AG09319 (cell line): ENCODE measurements around the gene EMID1.

ENCODE experiments used
- DNase-seq: peaks from one replicate; pipeline ENCODE4 v3.0.0-alpha.2; 2010; ENCODE audit warnings: low read depth; ENCODE audit errors: extremely low read depth
- TF ChIP-seq, protein P1 (sequence below): IDR thresholded peaks from 2 replicates; pipeline ENCODE4 v1.5.1; 2011; ENCODE audit warnings: low read depth, mild to moderate bottlenecking, inconsistent platforms, low read length, moderate library complexity

The EMID1 gene

DNA sequence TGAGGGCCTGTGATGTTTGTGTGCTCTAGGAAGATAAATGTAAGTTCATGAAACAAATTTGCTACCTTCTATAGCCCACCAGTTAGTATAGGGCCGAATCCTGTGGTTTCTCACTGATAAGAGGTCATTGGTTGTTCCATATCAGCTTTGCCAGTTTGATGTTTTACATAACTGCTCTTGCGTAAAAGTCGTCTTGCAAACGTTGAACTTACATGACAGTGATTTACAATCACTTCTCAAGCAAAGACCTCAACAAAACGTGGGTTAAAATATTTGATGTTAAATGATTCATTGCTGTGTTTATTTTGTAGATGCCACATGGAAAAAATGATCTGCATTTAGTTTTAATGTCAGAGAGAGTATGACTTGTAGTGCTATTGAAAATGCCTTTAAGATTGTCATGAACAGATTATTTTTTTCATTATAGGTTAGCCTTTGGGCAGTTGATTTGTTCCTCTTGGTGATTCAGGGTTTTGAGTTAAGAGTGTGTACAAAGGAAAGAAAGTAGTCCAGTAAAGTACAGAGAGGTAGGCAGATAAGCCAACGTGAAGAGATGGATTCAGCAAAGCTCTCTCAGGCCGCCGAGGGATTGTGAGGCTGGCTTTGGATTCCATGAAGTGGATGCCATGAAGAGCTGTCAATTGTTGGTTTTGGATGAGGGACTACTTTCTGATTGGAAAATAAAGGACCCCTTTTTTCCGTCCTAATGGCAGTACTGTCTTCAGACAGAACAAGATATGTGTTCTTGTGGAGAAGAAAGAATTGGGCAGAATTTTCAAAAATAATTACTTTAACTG, 65.0 kb downstream of the EMID1 start:
- DNase-seq = no peak
- TF ChIP-seq, protein P1, sequence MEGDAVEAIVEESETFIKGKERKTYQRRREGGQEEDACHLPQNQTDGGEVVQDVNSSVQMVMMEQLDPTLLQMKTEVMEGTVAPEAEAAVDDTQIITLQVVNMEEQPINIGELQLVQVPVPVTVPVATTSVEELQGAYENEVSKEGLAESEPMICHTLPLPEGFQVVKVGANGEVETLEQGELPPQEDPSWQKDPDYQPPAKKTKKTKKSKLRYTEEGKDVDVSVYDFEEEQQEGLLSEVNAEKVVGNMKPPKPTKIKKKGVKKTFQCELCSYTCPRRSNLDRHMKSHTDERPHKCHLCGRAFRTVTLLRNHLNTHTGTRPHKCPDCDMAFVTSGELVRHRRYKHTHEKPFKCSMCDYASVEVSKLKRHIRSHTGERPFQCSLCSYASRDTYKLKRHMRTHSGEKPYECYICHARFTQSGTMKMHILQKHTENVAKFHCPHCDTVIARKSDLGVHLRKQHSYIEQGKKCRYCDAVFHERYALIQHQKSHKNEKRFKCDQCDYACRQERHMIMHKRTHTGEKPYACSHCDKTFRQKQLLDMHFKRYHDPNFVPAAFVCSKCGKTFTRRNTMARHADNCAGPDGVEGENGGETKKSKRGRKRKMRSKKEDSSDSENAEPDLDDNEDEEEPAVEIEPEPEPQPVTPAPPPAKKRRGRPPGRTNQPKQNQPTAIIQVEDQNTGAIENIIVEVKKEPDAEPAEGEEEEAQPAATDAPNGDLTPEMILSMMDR = no peak

DNA sequence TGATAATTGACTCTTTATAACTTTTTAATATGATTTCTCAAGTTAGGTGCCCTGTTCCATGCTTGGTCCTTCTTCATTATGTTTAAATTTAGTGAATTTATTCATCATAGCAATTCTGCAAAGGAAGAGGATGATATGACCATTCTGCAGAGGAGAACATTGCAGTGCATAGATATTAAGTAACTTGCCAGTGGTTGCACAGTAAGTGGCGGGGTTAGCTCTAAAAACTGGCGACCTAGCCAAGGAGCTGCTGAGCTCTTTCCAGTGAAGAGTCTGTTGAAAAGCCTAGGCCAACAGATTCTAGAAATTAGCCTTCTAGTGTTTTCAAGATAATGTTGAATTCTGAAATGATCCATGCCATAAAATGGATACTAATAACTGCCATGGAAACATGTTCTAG, 66.9 kb downstream of the EMID1 start:
- TF ChIP-seq, protein P1 = no peak
- no peak for DNase-seq

DNA sequence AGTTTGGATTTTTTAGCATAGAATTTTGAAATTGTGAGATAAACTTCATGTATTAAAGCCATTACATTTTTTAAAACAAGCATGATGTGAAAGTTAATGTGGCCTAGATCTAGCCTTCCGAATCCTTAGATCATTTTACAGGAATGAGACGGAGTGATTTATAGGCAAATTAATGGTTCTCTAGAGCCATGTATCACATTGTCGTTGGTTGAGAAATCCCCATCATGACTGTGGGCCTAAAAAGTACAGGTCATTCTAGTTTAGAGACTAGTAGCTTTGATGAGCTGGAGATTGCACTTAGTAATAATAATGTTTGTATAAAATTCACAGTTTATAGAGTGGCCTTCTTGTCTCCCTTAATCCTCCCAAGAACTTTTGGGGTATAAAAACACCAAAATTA, 69.5 kb downstream of the EMID1 start:
- TF ChIP-seq, protein P1 = no peak
- no peak for DNase-seq

DNA sequence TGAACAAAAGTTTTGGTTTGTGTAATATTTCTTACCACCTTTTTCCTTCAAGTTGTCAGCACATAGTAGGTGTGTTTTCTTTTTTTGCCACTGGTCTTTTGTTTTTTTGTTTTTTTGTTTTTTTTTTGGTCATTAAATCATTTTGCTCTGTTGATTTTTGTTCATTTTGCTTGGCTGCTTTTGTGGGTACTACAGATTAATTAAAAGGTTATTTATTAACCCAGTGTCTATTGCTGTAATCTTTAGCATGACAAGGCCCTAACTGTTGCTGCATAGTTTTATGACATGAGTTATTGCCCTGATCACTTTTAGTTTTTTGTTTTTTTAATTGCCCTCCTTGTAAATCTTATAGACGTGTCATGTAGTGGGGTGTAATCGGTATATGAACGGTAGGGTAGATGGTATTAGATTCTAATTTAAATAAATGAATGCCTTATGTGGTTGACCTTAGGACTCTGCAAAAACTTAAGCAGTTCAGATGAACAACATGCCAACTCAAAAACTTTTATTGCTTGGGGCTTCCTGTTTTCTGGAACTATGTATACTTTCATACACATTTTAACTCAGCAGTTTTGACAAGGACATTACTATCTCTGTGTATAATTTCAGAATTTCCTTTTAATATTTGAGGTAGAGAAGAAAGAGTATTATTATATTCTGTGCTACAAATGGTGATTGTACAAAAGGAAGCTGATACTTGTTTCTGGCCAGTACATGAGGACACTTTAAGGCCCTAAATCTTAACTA, 70.3 kb downstream of the EMID1 start:
- TF ChIP-seq, protein P1 = no peak
- DNase-seq = no peak

DNA sequence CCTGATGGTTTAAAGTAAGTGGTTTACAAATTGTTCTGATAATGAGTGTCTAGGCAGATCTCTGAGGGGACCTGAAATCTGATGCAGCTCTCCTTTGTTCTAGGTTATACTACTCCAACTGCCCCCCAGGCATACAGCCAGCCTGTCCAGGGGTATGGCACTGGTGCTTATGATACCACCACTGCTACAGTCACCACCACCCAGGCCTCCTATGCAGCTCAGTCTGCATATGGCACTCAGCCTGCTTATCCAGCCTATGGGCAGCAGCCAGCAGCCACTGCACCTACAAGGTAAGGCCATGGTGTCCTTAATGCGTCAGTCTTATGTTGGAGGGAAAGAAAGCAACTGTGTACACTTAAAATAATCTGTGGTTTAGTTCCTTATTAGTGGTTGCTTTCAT, 72.2 kb downstream of the EMID1 start:
- TF ChIP-seq, protein P1 = no peak
- DNase-seq = no peak

DNA sequence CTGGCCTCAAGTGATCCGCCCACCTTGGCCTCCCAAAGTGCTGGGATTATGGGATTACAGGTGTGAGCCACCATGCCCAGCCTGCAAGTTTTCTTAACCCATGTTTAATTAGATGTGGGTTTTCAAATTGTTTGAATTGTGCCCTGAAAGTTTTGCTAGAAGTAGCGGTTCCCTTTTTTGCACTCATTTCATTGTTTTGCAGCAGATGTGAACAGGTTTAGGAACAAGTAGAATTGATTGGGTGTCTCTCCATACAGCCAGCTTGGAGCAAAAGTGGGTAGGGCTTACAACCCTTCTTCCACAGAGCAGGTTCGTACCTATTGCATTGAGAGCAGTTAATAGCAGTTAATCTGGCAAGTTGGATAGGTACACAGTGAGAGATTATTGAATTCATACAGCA, 78.5 kb downstream of the EMID1 start:
- TF ChIP-seq, protein P1 = no peak
- DNase-seq = no peak

DNA sequence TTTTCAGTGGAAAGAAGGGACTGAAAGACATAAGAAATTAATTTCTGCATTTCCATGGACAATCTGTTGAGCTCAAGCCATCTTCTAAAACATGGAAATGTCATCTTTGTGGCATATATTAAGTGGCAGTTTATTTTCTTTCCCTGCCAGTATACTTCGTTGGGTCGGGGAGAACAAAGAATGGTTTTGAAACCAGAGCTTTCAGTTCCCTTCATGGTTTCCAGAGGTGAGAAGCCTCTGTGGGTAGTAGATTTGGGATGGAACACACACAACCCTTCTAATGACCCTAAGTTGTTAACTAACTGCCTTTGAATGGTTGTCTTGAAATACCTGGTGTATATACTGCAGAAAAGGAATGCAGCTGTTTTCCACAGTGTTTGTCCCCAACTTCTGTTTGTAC, 83.1 kb downstream of the EMID1 start:
- TF ChIP-seq, protein P1 = no peak
- DNase-seq = no peak
